HG03135 (cell line): ENCODE measurements around the gene DHCR24.
"Not testable (repeated sequence)": the region's sequence is repeated elsewhere in the genome, so short reads cannot be mapped to it uniquely, and the experiment has no call there.

Experiments used
- ATAC-seq: cut with Tn5 transposase; IDR thresholded peaks from one replicate; pipeline ENCODE4 v1.9.1; 2021; ENCODE audit warnings: mild to moderate bottlenecking, moderate library complexity; ENCODE audit not compliant: unreplicated experiment

The DHCR24 gene

DNA sequence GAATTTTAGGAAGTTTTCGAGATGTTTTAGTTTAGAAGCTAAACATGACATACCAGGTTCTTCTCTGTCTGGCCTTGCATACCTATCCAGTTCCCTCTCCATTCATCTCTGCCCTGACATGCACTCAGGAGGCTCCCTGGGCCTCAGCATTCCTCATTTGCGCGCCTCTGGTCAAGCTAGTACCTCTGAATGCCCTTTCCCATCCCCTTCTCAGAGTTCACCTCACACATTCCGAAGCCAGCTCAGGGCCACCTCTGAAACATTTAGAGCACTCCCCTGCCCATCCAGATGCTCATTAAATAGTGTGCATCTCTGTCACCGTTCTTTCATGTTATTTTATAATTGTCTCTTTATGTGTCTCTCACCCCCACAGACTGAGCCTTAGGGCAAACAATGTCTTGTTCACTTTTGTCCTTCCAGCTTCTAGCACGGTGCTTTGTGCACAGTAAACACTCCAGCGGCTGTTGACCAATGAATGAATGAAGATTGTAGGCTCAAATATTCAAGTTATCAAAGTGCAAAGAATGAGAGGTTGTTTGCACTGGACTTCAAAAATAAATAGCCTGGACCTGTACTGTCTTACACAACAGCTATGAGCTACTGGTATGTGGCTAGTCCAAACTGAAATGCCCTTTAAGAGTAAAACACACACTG is 1.2 kb upstream of the DHCR24 start:
- ATAC-seq = no peak

DNA sequence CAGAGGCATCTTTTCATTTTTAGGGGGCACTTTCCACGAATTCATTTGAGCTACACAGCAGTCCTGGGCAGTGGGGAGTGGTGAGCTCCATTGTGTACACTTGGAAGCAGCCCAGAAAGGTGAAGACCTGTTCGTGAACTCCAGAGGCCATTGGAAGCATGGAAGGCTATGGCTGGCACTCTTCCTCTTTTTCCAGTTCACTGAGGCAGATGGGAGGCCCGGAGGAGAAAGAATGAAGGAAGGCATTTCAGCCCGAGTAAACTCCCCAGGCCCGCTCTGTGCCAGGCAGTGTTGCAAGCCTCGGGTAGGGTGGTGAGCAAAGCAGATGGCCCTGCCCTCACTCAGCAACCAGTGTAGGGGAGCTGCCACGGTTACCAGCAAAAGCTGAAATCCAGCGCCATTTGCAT is 673 bp upstream of the DHCR24 start:
- no peak for ATAC-seq

DNA sequence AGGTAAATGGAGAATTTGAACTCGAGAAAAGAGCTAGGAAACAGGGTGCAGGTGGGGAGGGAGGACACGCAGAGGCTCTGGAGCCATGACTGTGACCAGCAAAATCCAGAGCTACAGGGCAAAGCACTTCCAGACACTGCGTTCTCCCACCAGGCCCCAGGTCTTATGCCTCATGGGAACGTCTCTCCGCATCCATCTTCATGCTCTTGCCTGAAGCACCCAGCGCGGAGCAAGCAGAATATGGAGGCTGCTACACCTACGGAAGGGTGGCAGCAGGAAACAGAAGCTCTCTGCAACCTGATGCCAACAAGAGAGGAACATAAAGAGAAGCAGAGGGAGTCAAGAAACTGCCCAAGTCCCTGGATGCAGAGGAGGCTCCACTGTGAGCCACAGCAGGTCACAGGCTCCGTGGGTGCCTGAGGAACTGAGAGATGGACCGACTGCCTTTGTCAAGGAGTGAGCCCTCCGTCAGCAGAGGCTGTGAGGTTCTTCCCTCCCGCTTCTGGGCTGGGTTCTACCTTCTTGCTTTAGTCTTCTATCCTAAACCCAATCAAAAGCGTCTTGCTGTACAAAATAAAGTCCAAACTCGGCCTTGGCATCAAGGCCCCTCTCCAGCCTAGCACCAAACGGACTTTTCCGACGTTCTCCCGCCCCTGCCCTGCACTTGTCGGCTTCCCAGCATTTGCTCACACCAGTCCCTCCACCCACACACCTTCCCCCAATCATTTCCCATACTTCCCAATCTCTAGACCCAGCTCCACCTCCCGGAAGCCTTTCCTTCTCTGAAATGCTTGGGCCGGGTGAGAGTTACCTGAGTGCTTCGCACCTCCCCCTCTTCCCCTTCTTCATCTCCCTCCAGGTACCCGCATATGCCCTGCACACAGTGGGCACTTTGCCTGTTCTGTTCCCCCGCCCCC is 930 bp downstream of the DHCR24 start:
- ATAC-seq = no peak

DNA sequence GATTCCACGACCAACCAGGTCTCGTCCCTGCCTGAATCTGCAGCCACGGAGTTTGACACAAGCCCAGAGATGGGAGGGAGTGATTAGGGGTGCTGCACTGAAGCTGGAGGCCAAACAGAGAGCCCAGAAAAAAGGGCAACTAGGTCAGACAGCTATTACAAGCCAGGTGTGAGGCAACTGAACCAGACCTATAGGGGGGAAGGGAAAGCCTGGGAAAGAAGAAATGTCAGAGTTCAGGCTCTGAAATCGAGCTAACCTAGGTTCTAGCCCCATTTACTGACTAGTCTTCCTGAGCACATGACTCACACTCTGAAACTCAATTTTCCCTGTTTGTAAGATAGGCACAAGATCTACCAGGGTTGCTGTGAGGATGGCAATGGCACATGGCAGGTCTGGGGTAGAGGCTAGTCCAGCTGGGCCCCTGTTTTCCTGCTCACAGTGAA is 1.7 kb downstream of the DHCR24 start:
- no peak for ATAC-seq

DNA sequence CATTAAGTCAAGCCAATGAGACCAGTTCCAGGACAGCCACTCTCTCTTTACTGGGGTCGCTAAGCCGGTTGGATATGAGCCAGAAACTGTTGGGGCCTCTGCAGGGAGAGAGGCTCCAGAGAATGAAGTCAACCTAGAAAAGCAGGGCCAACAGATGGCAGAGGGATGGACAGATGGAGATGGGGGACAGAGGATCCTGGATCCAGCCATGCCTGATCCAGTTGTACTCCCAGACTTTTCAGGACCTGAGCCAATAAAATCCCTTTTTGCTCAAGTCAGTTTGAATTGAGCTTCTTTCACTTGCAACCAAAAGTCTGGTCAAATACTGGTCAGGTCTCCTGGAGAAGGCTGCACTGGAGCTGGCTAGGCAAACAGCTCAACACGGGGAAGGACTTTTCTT is 2.2 kb downstream of the DHCR24 start:
- no peak for ATAC-seq

DNA sequence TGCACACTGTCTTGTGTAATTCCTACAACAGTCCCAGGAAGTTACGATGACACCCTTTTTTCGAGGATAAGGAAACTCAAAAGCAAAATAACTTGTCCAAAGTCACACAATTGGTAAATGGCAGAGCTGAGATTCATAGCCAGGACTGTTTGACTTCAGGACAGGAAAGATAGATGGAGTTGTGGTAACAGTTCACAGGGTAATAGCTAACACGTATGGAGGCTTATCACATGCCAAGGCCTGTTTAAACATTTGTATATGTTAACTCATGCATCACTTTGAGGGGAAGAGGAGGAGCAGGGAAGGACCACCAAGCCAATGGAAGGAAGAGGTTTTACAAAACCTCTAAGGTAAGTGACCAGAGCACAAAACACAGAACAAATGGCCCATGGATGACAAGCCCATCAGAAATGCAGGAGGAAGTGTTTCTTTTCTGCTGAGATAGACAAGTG is 2.8 kb downstream of the DHCR24 start:
- no peak for ATAC-seq

DNA sequence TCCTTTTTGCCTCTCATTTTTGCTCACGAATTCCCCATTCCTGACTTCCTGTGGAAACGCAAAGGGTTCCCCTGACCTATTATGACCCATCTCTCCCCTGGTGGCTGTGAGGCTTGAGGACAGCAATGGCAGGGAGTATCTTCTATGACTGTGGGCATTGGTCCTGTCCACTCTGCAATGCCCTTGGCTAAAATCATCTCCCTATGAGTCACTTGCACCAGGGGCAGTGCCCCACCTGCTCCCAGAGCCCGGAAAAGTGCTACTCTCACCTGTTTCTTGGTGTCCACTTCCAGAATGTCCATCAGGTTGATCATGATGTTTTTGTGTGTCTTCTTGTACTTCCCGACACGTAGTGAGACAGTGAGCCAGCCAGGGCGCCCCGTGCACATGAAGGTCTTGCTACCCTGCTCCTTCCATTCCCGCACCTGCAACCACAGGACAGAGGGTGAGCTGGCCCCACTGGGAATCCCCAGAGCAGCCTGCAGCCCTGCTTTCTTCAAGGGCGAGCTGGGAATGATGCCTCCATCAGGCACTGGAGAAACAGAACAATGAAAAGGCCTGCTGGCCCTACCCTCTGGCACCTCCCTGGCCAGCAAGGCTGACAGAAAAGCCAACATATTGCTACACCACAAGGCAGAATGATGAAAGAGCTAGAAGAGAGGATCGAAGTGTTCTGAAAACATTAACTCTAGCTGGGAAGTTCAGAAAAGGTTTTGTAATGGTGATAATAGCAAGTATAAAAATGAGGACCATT is 3.5 kb downstream of the DHCR24 start:
- ATAC-seq = no peak

DNA sequence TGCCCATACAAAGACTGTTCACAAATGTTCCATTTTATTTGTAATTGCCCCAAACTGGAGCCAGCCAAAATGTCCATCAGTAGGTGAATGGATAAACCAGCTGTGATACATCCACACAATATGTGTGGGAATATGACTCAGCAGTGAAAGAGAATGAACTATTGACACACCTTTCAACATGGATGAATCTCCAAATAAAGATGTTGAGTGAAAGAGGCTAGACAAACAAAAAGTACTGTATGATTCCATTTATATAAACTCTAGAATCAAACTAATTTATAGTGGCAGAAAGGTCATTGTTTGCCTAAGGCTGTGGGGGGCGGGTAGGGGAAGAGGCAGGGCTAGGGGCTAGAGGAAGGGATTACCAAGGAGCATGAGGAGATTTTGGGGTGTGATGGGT is 4.5 kb downstream of the DHCR24 start:
- no peak for ATAC-seq

DNA sequence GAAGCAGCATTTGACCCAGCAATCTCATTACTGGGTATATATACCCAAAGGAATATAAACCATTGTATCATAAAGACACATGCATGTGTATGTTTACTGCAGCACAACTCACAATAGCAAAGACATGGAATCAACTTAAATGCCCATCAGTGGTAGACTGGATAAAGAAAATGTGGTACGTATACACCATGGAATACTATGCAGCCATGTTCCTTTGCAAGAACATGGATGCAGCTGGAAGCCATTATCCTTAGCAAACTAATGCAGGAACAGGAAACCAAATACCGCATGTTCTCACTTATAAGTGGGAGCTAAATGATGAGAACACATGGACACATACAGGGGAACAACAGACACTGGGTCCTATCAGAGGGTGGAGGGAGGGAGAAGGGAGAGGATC is 5.4 kb downstream of the DHCR24 start:
- ATAC-seq = not testable (repeated sequence)

DNA sequence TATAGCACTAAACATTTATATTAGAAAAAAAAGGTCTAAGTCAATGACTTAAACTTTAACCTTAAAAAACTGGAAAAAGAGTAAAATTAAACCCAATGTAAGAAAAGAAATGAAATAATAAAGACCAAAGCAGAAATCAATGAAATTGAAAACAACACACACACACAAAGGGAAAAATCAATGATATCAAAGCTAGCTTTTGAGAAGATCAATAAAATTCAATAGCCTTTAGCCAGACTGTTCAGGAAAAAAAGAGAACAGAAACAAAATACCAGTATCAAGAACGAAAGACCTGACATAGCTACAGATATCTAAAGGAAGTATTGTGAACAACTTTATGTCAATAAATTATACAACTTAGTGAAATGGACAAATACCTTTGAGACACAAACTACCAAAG is 7.1 kb downstream of the DHCR24 start:
- no peak for ATAC-seq

DNA sequence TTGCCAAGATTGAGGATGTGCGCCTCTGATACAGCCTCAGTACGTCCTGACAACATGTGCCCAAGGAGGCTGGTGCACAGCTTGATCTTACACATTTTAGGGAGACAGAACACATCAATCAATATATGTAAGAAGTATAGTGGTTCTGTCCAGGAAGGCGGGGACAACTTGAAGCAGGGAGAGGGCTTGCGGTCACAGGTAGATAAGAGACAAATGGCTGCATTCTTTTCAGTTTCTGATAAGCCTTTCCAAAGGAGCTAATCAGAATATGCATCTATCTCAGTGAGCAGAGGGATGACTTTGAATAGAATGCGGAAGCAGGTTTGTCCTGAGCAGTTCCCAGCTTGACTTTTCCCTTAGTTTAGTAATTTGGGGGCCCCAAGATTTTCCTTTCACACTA is 10.2 kb downstream of the DHCR24 start:
- no peak for ATAC-seq

DNA sequence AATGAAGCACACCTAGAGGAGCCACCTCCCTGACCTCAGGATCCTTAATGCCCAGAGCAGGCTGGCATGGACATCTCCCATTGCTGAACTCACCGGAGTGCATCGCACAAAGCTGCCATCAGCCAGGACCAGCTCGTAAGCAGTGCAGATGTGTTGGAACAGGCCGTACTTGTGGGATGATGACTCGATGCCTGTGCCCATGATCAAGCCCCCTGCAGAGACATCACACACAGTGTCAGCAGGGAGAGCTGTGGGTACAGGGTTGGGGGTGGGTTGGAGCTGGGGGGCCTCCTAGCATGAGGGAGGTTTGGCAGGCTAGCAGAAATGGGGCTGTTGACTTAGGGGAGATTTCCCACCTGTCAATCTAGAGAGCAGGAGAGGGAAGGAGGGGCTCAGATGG is 12.0 kb downstream of the DHCR24 start:
- ATAC-seq = no peak

DNA sequence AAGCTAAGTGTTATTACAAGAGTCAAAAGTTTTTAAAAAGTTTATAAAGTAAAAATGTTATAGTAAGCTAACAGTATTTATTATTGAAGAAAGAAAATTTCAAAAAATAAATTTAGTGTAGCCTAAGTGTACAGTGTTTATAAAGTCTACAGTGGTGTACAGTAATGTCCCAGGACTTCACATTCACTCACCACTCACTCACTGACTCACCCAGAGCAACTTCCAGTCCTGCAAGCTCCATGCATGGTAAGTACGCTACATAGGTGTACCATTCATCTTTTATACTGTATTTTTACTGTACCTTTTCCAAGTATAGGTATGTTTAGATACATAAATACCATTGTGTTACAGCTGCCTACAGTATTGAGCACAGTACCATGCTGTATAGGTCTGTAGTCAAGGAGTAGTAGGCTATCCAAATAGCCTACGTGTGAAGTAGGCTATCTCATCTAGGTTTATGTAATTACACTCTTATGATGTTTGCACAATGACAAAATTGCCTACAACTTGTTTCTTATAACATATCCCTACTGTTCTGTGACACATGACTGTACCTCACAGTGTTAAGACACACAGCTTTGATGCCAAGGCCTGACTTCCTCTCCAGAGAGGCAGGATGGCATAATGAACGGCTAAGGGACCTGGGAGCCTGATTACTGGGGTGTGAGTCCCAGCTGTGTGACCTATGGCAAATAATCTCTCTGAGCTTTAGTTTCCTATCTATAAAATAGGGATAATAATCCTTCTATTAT is 12.7 kb downstream of the DHCR24 start:
- ATAC-seq = no peak

DNA sequence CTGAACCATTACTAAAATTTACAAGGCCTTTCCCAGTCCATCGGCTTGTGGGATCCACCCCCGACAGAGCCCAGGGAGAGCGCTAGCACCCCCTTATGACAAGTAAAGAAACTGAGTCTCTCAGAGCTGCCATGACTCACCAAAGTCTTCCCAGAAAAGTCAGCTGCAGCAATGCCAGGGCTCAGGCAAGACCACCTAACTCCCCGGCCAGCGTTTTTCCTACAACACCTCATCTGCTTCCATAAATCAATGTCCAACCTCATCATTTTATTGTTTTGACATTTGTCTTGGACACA is 15.0 kb downstream of the DHCR24 start:
- ATAC-seq = no peak

DNA sequence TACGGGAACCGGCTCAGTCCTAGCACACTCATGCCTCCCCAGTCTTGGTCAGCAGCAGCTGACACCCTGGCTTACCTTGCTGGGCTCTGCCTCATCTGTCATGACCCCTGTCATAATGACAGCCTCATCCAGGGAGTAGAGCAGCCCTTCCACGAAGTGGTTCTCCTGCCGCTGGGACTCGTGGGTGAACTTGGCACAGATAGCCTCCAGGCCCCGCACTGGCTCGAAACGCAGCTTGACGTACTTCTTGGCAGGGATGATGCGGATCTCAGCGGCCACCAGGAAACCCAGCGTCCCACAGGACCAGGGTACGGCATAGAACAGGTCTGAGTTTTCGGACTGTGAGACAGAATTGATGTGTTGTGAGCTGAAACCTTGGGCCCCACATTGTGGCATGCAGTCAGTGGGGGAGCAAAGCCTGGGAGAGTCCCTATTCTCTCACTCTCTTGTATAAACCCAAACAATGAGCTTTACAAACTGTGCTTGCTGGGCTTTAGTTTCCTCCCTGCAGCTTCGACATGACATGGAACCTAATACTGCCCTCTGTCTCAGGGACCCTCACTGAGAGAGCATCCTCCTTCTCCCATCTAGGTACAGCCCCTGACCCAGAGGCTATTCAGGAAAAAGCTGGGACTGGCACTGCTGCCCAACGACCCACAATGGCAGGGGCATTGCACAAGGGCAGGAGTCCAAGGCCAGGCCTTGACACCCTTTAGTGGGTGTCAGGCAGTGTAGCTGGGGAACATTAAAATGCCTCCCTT is 15.5 kb downstream of the DHCR24 start:
- no peak for ATAC-seq

DNA sequence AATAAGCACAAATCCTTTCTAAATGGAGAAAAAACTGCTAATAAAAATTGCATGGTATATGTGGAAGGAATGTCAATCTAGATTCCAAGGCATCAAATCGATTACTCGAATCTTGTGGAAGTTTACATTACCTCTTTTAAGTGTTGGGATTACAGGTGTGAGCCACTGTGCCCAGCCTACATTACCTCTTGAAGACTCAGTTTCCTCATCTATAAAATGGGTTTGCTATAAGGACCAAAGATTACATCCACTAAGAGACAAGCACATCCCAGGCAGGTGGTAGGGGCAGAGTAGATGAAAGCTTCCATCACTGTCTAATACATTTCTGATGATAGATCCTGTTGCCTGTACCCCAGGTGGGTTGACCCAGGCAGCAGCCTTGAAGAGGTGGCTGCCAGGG is 16.1 kb downstream of the DHCR24 start:
- no peak for ATAC-seq

DNA sequence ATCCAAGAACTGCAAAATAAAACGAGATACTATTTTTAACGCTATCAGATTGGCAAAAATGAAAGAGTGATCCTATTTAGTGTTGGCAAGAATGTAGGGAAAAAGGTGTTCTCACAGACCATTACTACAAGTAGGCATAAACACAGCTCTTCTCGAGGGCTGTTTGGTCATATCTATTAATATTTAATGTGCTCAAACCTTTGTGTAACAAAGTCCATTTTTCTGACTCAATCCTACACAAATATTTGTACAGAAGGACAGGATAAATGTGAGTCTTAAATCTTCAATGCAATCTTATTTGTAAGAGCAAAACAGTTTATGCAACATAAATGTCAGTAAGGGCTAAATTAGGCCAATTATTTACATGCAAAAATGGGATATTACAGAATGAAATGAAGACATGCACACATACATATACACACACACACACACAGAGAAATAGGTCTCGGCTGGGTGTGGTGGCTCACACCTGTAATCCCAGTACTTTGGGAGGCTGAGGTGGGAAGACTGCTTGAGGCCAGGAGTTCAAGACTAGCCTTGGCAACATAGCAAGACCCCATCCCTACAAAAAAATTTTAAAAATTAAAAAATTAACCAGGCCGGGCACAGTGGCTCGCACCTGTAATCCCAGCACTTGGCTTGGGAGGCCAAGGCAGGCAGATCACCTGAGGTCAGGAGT is 17.7 kb downstream of the DHCR24 start:
- no peak for ATAC-seq

DNA sequence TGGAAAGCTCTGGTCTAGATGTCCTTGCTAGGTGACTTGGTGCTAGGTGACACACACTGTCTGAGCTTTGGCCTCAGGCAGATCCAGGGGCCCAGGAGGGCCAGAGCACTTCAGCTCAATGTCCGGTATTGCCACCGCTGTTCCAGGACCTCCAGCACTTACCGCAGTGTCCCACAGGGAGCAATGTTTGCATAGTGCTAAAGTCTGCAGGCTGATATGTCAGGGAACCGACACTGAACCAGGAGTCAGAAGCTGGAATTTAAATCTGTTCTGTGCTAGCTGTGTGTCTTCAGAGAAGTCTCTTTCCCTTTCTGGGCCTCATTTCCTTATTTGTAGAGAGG is 19.3 kb downstream of the DHCR24 start:
- no peak for ATAC-seq

DNA sequence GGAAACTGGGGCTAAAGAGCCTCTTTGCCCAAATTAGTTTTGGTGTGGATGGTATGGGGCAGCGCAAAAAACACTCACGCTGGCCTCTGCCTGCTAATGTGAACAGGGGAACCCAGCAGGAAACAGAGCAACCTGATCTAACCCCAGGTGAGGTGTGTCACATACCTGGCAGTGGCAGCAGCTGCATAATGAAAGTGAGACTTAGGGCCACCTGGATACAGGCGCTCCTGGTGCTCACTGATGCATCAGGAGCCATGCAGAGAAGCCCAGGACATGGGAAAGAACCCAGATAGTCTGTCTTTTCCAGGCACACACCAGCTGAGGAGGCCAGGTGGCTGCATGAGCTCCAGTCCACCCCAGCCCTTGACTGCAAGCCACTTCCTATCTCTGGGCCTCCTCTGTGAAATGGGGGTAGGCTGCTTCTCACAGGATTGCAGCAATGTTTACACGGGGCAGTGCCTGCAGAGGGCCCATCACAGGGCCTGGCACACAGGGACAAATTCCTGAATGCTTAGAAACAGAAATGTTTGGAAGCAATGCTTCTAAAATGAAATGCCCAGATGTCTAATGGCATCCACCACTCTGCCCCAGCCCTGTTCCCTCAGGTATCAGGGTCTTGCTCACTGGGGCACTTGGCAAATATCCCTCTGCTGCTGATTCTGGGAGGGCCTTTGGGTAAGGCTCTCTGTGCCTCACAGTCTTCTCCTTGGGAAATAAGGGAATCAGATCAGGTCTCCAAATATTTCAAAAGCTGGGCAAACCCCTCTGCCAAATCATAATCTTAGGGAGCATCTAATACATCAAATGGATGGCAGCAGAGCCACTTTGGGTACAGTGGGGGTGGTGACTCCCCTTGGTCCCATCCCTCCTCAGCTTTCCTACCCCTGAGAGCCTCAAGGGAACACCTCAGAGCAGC is 19.9 kb downstream of the DHCR24 start:
- ATAC-seq = no peak
